KMS-11 (cell line): ENCODE measurements around the gene AQP11.
A peak's percentile ranks its signal among the peaks of the same experiment; 100 is the strongest.
"Not testable (repeated sequence)": the region's sequence is repeated elsewhere in the genome, so short reads cannot be mapped to it uniquely, and the experiment has no call there.

Experiments used
- H2AFZ ChIP-seq: fragments of 200-600 bp; sonication (generic); 2 replicates; pipeline ENCODE4 v1.6.1; 2016; ENCODE audit warnings: antibody characterized with exemption, mixed run types, low read depth
- H3K27ac ChIP-seq: fragments of 200-600 bp; sonication (generic); 2 replicates; pipeline ENCODE4 v1.6.1; 2016; ENCODE audit warnings: mild to moderate bottlenecking, mixed run types
- H3K27me3 ChIP-seq: fragments of 200-600 bp; sonication (generic); 2 replicates; pipeline ENCODE4 v1.6.1; 2017; ENCODE audit warnings: mild to moderate bottlenecking, low read depth, mixed run types, moderate library complexity; ENCODE audit not compliant: insufficient read depth
- H3K36me3 ChIP-seq: fragments of 200-600 bp; sonication (generic); 2 replicates; pipeline ENCODE4 v1.6.1; 2017; ENCODE audit warnings: mild to moderate bottlenecking, mixed run types; ENCODE audit not compliant: insufficient read depth
- H3K4me1 ChIP-seq: fragments of 200-600 bp; sonication (generic); 2 replicates; pipeline ENCODE4 v1.6.1; 2016; ENCODE audit warnings: mild to moderate bottlenecking, low read depth, mixed run types; ENCODE audit not compliant: poor library complexity, severe bottlenecking
- H3K4me2 ChIP-seq: fragments of 200-600 bp; sonication (generic); 2 replicates; pipeline ENCODE4 v1.7.0; 2016; ENCODE audit warnings: mild to moderate bottlenecking, mixed run types
- H3K4me3 ChIP-seq: fragments of 200-600 bp; sonication (generic); IDR thresholded peaks from 2 replicates; pipeline ENCODE4 v1.6.1; 2017; ENCODE audit warnings: low read depth, low read length, mixed read lengths; ENCODE audit not compliant: insufficient read depth
- H3K79me2 ChIP-seq: fragments of 200-600 bp; sonication (generic); 2 replicates; pipeline ENCODE4 v1.6.1; 2016; ENCODE audit warnings: low read depth, mixed run types; ENCODE audit not compliant: insufficient read depth
- H3K9ac ChIP-seq: fragments of 200-600 bp; sonication (generic); 2 replicates; pipeline ENCODE4 v1.6.1; 2016; ENCODE audit warnings: mild to moderate bottlenecking, mixed run types
- H4K20me1 ChIP-seq: fragments of 200-600 bp; sonication (generic); 2 replicates; pipeline ENCODE4 v1.6.1; 2016; ENCODE audit warnings: mild to moderate bottlenecking, mixed run types; ENCODE audit not compliant: insufficient read depth
- CTCF ChIP-seq: fragments of 200-600 bp; sonication (generic); conservative IDR thresholded peaks from 2 replicates; pipeline ENCODE4 v1.6.1; 2017; ENCODE audit warnings: low read depth, mild to moderate bottlenecking, antibody characterized with exemption, low read length, moderate library complexity, mixed read lengths

Gene AQP11

GRCh38 chr11:77548552-77549445 is 41.0 kb upstream of the AQP11 start:
- Histone ChIP-seq H3K4me3 (no peak overlapping the region), H3K36me3 (no peaks in the 10 kb centered on the region), H3K27me3 (no peaks in the 10 kb centered on the region), H3K4me1 (no peaks in the 10 kb centered on the region), H3K9ac (no peak overlapping the region), H3K4me2 (no peak overlapping the region), H3K27ac (no peak overlapping the region), H2AFZ (no peak overlapping the region), H3K79me2 (no peaks in the 10 kb centered on the region), H4K20me1 (no peaks in the 10 kb centered on the region)
- peak; percentile 65 for TF ChIP-seq CTCF

- not testable (repeated sequence) for H3K4me1 ChIP-seq
These were observed 38.3 kb upstream of the AQP11 start for GRCh38 chr11:77551426-77551825.

DNA sequence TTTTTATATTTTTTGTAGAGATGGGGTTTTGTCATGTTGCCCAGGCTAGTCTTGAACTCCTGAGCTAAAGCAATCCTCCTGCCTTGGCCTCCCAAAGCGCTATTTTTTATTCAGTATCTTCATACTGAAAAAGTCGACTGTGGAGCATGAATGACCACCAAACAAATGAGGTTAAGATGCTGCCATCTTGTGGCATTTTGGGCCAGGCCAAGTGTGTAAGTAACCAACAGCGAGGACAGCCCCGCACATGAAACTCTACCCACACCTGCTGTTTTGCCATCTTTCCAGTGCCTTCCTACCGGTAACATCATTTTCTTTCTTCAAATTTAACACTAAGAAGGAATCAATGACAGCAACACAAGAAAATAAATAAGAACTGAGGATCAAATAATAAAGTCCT is 32.2 kb upstream of the AQP11 start:
- H3K9ac ChIP-seq, result no peak overlapping the region
- H3K4me3 ChIP-seq, result no peak overlapping the region
- H3K4me1 ChIP-seq, result no peaks in the 10 kb centered on the region
- H3K79me2 ChIP-seq, result no peaks in the 10 kb centered on the region
- no peak overlapping the region for H2AFZ ChIP-seq
- no peak for TF ChIP-seq CTCF
- no peak overlapping the region for H3K27ac ChIP-seq
- no peaks in the 10 kb centered on the region for H3K36me3 ChIP-seq
- no peaks in the 10 kb centered on the region for H3K27me3 ChIP-seq
- H3K4me2 ChIP-seq, result no peak overlapping the region
- no peaks in the 10 kb centered on the region for H4K20me1 ChIP-seq

More at GRCh38 chr11:77551426-77551825, 38.3 kb upstream of the AQP11 start:
- H3K4me3 ChIP-seq, H3K27me3 ChIP-seq, H3K79me2 ChIP-seq, H3K36me3 ChIP-seq, H3K4me2 ChIP-seq, H3K27ac ChIP-seq, H4K20me1 ChIP-seq, H3K9ac ChIP-seq, H2AFZ ChIP-seq: not testable (repeated sequence)

DNA sequence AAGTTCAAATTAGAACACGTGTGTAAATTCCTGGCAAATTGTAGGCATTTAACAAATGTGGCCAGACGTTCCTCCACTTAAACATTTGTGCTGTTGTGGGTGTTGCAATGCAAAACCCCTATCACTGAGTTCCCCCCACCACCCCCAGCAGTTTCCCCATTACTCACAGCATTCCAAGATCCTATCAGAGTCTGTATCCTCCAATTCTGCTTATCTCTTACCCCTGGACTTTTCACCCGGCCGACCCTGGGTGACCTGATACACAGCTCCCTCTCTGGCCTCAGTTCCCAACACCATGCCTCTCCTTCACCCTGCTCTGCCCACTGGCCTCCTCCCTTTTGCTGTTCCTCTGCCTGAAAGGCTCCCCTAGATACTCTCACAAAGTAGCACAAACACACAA is 31.4 kb upstream of the AQP11 start:
- H3K79me2 ChIP-seq, result no peaks in the 10 kb centered on the region
- H3K4me2 ChIP-seq, result no peak overlapping the region
- no peak overlapping the region for H3K27ac ChIP-seq
- no peak overlapping the region for H2AFZ ChIP-seq
- H3K36me3 ChIP-seq, result no peaks in the 10 kb centered on the region
- H3K4me3 ChIP-seq, result no peak overlapping the region
- no peaks in the 10 kb centered on the region for H3K27me3 ChIP-seq
- no peak for TF ChIP-seq CTCF
- H4K20me1 ChIP-seq, result no peaks in the 10 kb centered on the region
- no peak overlapping the region for H3K9ac ChIP-seq
- H3K4me1 ChIP-seq, result no peaks in the 10 kb centered on the region

- Histone ChIP-seq H3K27me3 (no peaks in the 10 kb centered on the region), H2AFZ (no peak overlapping the region), H3K9ac (no peak overlapping the region), H3K4me1 (no peaks in the 10 kb centered on the region), H3K4me3 (no peak overlapping the region), H4K20me1 (no peaks in the 10 kb centered on the region), H3K36me3 (no peaks in the 10 kb centered on the region), H3K27ac (no peak overlapping the region), H3K4me2 (no peak overlapping the region), H3K79me2 (no peaks in the 10 kb centered on the region)
- TF ChIP-seq CTCF, result no peak
These were observed 29.9 kb upstream of the AQP11 start for GRCh38 chr11:77559686-77560401.
